ENCODE measurements around the gene NEUROD4. TPM values are rescaled to one million over a fixed set of nuclear protein-coding genes. Genes with fewer than 3 reads are reported as not detected.

Gene NEUROD4
- total and polyA plus RNA-seq, 2 experiments from 2014 or later = not detected

GRCh38 chr12:54989829-54990228 is 29.9 kb upstream of the NEUROD4 start:
- Histone ChIP-seq H3K4me3 (no peak overlapping the region), H3K9me2 (replicated peaks; ENCODE audit: insufficient read depth) (no peaks in the 10 kb centered on the region), H4K20me1 (ENCODE audit: insufficient read depth, poor library complexity, severe bottlenecking) (no peaks in the 10 kb centered on the region), H3K27ac (no peak overlapping the region), H2AFZ (no peak overlapping the region), H3K36me3 (replicated peaks; ENCODE audit: insufficient read depth, low read depth) (no peaks in the 10 kb centered on the region), H3K9me3 (ENCODE audit: low read depth) (no peaks in the 10 kb centered on the region), H3K79me2 (no peaks in the 10 kb centered on the region), H3K27me3 (no peaks in the 10 kb centered on the region), H3K4me1 (ENCODE audit: insufficient read depth) (no peaks in the 10 kb centered on the region), H3K4me2 (no peak overlapping the region)
- TF ChIP-seq EZH2phosphoT487 (IDR thresholded peaks at IDR 0.05; ENCODE audit: low read depth, severe bottlenecking, unreplicated experiment) (no peak), EZH2 (IDR thresholded peaks at IDR 0.05; ENCODE audit: borderline replicate concordance) (no peak), CTCF (IDR thresholded peaks at IDR 0.05; ENCODE audit: poor library complexity) (no peak)
- DNase-seq (ENCODE audit: low spot score) = no peak
- WGBS (ENCODE audit: low lambda C conversion rate, missing lambda C conversion rate) = 83% methylated on average over 1 of the region's 1 CpG

GRCh38 chr12:54991161-54991990 is 28.4 kb upstream of the NEUROD4 start:
- no peak for DNase-seq (ENCODE audit: low spot score)

GRCh38 chr12:54991991-54992375 is 27.8 kb upstream of the NEUROD4 start:
- H3K27ac ChIP-seq = no peak overlapping the region
- no peak overlapping the region for H3K4me2 ChIP-seq
- no peak for TF ChIP-seq EZH2phosphoT487 (IDR thresholded peaks at IDR 0.05; ENCODE audit: low read depth, severe bottlenecking, unreplicated experiment)
- TF ChIP-seq EZH2 (IDR thresholded peaks at IDR 0.05; ENCODE audit: borderline replicate concordance) = no peak
- no peak for TF ChIP-seq CTCF (IDR thresholded peaks at IDR 0.05; ENCODE audit: poor library complexity)
- no peaks in the 10 kb centered on the region for H4K20me1 ChIP-seq (ENCODE audit: insufficient read depth, poor library complexity, severe bottlenecking)
- H3K4me3 ChIP-seq = no peak overlapping the region
- peaks cover 8% of the 10 kb centered on the region for H3K27me3 ChIP-seq
- H2AFZ ChIP-seq = no peak overlapping the region
- no peaks in the 10 kb centered on the region for H3K9me2 ChIP-seq (replicated peaks; ENCODE audit: insufficient read depth)
- no peaks in the 10 kb centered on the region for H3K79me2 ChIP-seq
- WGBS (ENCODE audit: low lambda C conversion rate, missing lambda C conversion rate) = 89% methylated on average over 5 of the region's 5 CpGs
- no peaks in the 10 kb centered on the region for H3K9me3 ChIP-seq (ENCODE audit: low read depth)
- no peaks in the 10 kb centered on the region for H3K36me3 ChIP-seq (replicated peaks; ENCODE audit: insufficient read depth, low read depth)
- no peak for DNase-seq (ENCODE audit: low spot score)
- H3K4me1 ChIP-seq (ENCODE audit: insufficient read depth) = no peaks in the 10 kb centered on the region

More at GRCh38 chr12:54991161-54991990, 28.4 kb upstream of the NEUROD4 start:
- no peaks in the 10 kb centered on the region for H4K20me1 ChIP-seq (ENCODE audit: insufficient read depth, poor library complexity, severe bottlenecking)
- no peak overlapping the region for H3K4me2 ChIP-seq
- H3K4me1 ChIP-seq (ENCODE audit: insufficient read depth) = no peaks in the 10 kb centered on the region
- H2AFZ ChIP-seq = no peak overlapping the region
- no peaks in the 10 kb centered on the region for H3K9me3 ChIP-seq (ENCODE audit: low read depth)
- no peaks in the 10 kb centered on the region for H3K9me2 ChIP-seq (replicated peaks; ENCODE audit: insufficient read depth)
- H3K27ac ChIP-seq = no peak overlapping the region
- 93% methylated on average over 9 of the region's 9 CpGs for WGBS (ENCODE audit: low lambda C conversion rate, missing lambda C conversion rate)
- no peaks in the 10 kb centered on the region for H3K79me2 ChIP-seq
- peaks cover 8% of the 10 kb centered on the region for H3K27me3 ChIP-seq
- H3K36me3 ChIP-seq (replicated peaks; ENCODE audit: insufficient read depth, low read depth) = no peaks in the 10 kb centered on the region
- TF ChIP-seq EZH2 (IDR thresholded peaks at IDR 0.05; ENCODE audit: borderline replicate concordance) (no peak), EZH2phosphoT487 (IDR thresholded peaks at IDR 0.05; ENCODE audit: low read depth, severe bottlenecking, unreplicated experiment) (no peak), CTCF (IDR thresholded peaks at IDR 0.05; ENCODE audit: poor library complexity) (no peak)
- no peak overlapping the region for H3K4me3 ChIP-seq
